Measurements from ENCODE around the gene PJA1. TPM values are rescaled to one million over a fixed set of nuclear protein-coding genes. Genes with fewer than 3 reads are reported as not detected.

PJA1 gene
- polyA plus RNA-seq, 2 of the 4 experiments (the other 2 are of a cell fraction) = 19.6 to 20.2 TPM

GRCh38 chrX:69162361-69162865, 2.8 kb downstream of the PJA1 start:
- no peaks in the 10 kb centered on the region for H3K9me3 ChIP-seq
- ChIA-PET POLR2A (no interaction called here), CTCF (no interaction called here)
- FAIRE-seq = no peak
- ATAC-seq = no peak
- H3K4me3 ChIP-seq = no peak overlapping the region
- WGBS (ENCODE audit: missing lambda C conversion rate) = 91% methylated on average over 8 of the region's 9 CpGs
- peaks cover 5% of the 10 kb centered on the region; the same call in 1 of the 3 replicates for H3K4me1 ChIP-seq
- DNase-seq (ENCODE audit: low read depth in 1 of 2, low spot score in 1 of 2) = no peak
- TF ChIP-seq ZSCAN20 (CRISPR knock-in tag; IDR thresholded peaks at IDR 0.05) (no peak), KDM1A (IDR thresholded peaks at IDR 0.05; ENCODE audit: low read depth) (no peak), CBX2 (IDR thresholded peaks at IDR 0.05; ENCODE audit: borderline replicate concordance, low read depth) (no peak), CTCF (IDR thresholded peaks at IDR 0.05) (no peak), ATOH8 (CRISPR knock-in tag; IDR thresholded peaks at IDR 0.05; ENCODE audit: low read depth) (no peak), HEYL (CRISPR knock-in tag; IDR thresholded peaks at IDR 0.05) (no peak), SREBF2 (IDR thresholded peaks at IDR 0.05) (no peak), CHD4 (IDR thresholded peaks at IDR 0.05; ENCODE audit: borderline replicate concordance) (no peak), JUNB (IDR thresholded peaks at IDR 0.05) (no peak), HOXB5 (CRISPR knock-in tag; IDR thresholded peaks at IDR 0.05) (no peak), MAZ (IDR thresholded peaks at IDR 0.05; ENCODE audit: borderline replicate concordance, low read depth, low read length) (no peak), SMC3 (IDR thresholded peaks at IDR 0.05) (no peak), MYC (IDR thresholded peaks at IDR 0.05; ENCODE audit: borderline replicate concordance, low read length) (no peak), RFX5 (IDR thresholded peaks at IDR 0.05) (no peak), RCOR1 (IDR thresholded peaks at IDR 0.05; ENCODE audit: low read depth, low read length) (no peak), EP300 (IDR thresholded peaks at IDR 0.05) (no peak)
- H3K4me2 ChIP-seq = no peak overlapping the region
- no peak overlapping the region for H3K27ac ChIP-seq

- H3K27ac ChIP-seq = no peak overlapping the region
- DNase-seq (ENCODE audit: low read depth in 1 of 2, low spot score in 1 of 2) (no peak), ATAC-seq (no peak), FAIRE-seq (no peak)
- H3K9me3 ChIP-seq = no peaks in the 10 kb centered on the region
- peaks cover 5% of the 10 kb centered on the region; the same call in 1 of the 3 replicates for H3K4me1 ChIP-seq
- WGBS (ENCODE audit: missing lambda C conversion rate) = 92% methylated on average over 26 of the region's 26 CpGs
- no peak overlapping the region for H3K4me2 ChIP-seq
- no peak for TF ChIP-seq EHMT2 (IDR thresholded peaks at IDR 0.05; ENCODE audit: low read depth)
- no peak for TF ChIP-seq RCOR1 (IDR thresholded peaks at IDR 0.05; ENCODE audit: low read depth, low read length)
- no peak for TF ChIP-seq CEBPB (IDR thresholded peaks at IDR 0.05)
- TF ChIP-seq GATA3 (IDR thresholded peaks at IDR 0.05; ENCODE audit: borderline replicate concordance) = no peak
- no peak for TF ChIP-seq HEYL (CRISPR knock-in tag; IDR thresholded peaks at IDR 0.05)
- TF ChIP-seq CBX2 (IDR thresholded peaks at IDR 0.05; ENCODE audit: borderline replicate concordance, low read depth) = no peak
- TF ChIP-seq KDM1A (IDR thresholded peaks at IDR 0.05; ENCODE audit: low read depth) = no peak
- TF ChIP-seq HMGXB4 (CRISPR knock-in tag; IDR thresholded peaks at IDR 0.05; ENCODE audit: borderline replicate concordance) = no peak
- TF ChIP-seq SMC3 (IDR thresholded peaks at IDR 0.05) = no peak
- TF ChIP-seq ESRRA (IDR thresholded peaks at IDR 0.05; ENCODE audit: borderline replicate concordance, low read length) = no peak
- no peak for TF ChIP-seq RARB (CRISPR knock-in tag; IDR thresholded peaks at IDR 0.05)
- TF ChIP-seq ELK1 (IDR thresholded peaks at IDR 0.05; ENCODE audit: low read depth, low read length) = no peak
- no peak for TF ChIP-seq RAD21 (conservative IDR thresholded peaks at IDR 0.05 in 1 of 2, IDR thresholded peaks at IDR 0.05 in 1 of 2)
- TF ChIP-seq JUNB (IDR thresholded peaks at IDR 0.05) = no peak
- CTCF ChIA-PET = no interaction called here
- POLR2A ChIA-PET = no interaction called here
- no peak overlapping the region for H3K4me3 ChIP-seq
Measured at GRCh38 chrX:69161786-69162349, 3.4 kb downstream of the PJA1 start.
